LHCN-M2 (cell line): ENCODE results near the gene MAZ. TPM values are rescaled to one million over a fixed set of nuclear protein-coding genes. Genes with fewer than 3 reads are reported as not detected.
"Not testable (repeated sequence)": the region's sequence is repeated elsewhere in the genome, so short reads cannot be mapped to it uniquely, and the experiment has no call there.

Experiments
- DNase-seq: peaks from one replicate; pipeline ENCODE4 v3.0.0-alpha.2; 2012; ENCODE audit warnings: low read depth
- polyA plus RNA-seq: library from polyadenylated mRNA; unstranded; fragments of >200 nt; gene quantifications from one replicate; pipeline ENCODE4 v1.2.1, GENCODE V29; 2012; ENCODE audit warnings: missing spikeins
- total RNA-seq: library from RNA; depleted of rRNA; stranded (reverse); fragments of >200 nt; gene quantifications from 2 replicates; pipeline ENCODE4 v1.2.3, GENCODE V29; 2014; rRNA removed

The MAZ gene
- 126 and 147 TPM in 2 replicates for total RNA-seq
- polyA plus RNA-seq, result 261 TPM

- no peak for DNase-seq
These were observed at the start of gene MAZ for GRCh38 chr16:29806099-29806579. Gene MAZ (plus strand): TSS chr16:29806529. CDS start chr16:29806702, 173 bp downstream.

DNA sequence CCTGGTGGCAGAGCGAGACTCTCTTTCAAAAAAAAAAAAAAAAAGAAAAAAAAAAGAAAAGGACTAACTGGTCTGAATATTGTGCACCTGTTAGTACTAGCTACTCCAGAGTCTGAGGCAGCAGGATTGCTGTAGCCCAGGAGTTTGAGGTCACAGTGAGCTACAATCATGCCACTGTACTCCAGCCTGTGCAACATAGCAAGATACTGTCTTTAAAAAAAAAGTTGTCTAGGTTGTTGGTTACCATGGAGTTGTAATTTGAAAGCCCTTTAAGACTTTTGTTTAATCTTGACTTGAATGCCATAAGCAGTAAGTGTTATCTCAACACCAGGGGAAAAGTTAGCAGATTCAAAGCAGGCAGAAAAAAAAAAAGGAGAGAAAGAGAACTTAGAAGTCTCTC is 49.7 kb upstream of the MAZ start:
- DNase-seq, result no peak

GRCh38 chr16:29757086-29757485 is 49.2 kb upstream of the MAZ start:
- DNase-seq, result not testable (repeated sequence)

DNA sequence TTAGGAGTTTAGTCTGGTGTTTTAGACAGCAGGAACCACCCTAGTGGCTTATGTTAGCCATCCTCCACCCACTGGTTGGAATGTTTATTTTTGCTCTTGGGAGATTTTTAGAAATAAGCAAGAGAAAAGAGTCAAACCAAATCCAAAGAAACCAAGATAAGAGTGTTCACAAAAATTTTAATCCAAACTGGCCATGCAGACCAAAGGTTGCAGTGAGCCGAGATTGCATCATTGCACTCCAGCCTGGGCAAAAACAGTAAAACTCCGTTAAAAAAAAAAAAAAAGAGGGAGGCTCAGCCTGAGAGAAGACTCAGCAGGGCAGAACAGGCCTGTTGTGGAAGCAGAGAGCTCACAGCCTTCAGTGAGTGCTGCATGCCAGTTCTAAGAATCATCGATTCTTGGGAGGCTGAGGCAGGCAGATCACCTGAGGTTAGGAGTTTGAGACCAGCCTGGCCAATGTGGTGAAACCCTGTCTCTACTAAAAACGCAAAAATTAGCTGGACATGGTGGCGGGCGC is 48.3 kb upstream of the MAZ start:
- no peak for DNase-seq

GRCh38 chr16:29760567-29761279 is 45.6 kb upstream of the MAZ start:
- no peak for DNase-seq

- DNase-seq, result not testable (repeated sequence)
These were observed 45.1 kb upstream of the MAZ start for GRCh38 chr16:29761280-29761651.

DNA sequence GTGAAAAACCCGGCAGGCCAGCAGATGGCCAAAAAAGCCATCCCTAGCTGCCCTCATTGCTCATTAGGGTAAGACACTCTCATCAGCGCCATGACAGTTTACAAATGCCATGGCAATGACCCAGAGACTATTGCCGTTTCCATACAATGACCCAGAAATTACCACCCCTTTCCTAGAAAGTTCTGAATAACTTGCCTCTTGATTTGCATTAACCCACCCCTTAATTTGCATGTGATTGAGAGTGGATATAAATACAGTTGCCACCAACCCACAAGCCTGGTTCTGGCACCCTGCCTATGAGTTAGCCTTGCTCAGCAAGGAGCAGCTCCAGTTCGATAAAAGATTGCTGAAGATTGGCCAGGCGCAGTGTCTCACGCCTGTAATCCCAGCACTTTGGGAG is 44.4 kb upstream of the MAZ start:
- no peak for DNase-seq

- DNase-seq, result no peak
These were observed 43.0 kb upstream of the MAZ start for GRCh38 chr16:29763326-29763725.

GRCh38 chr16:29765167-29766032 is 40.9 kb upstream of the MAZ start:
- no peak for DNase-seq

GRCh38 chr16:29766571-29766970 is 39.8 kb upstream of the MAZ start:
- DNase-seq, result no peak

DNA sequence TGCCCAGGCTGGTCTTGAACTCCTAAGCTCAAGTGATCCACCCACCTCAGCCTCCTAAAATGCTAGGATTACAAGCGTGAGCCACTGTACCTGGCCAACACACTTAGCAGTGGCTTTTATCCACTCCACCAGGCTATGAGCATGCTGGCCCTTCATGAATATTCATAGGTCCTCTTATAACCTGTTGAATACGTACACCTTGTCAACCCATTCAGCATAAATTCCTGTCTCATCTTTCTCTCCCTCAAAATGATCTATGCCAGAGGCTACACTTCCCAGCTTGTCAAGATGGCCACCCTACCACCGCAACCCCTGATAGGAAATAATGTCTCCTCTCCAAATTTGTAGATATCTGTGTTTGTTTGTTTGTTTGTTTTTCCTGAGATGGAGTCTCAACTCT is 39.3 kb upstream of the MAZ start:
- no peak for DNase-seq

- no peak for DNase-seq
These were observed 36.8 kb upstream of the MAZ start for GRCh38 chr16:29769507-29769906.

- DNase-seq, result no peak
These were observed 35.9 kb upstream of the MAZ start for GRCh38 chr16:29770250-29770929.

DNA sequence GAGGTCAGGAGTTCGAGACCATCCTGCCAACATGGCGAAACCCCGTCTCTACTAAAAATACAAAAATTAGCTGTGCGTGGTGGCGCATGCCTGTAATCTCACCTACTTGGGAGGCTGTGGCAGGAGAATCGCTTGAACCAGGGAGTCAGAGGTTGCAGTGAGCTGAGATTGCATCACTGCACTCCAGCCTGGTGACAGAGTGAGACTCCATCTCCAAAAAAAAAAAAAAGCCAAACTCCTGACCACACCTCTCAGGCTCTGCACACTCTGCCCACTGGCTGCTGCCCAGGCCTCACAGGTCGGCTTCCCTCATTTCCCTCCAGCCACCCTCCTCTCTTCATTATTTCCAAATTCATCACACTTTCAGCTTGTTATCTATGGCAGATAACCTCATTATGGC is 34.0 kb upstream of the MAZ start:
- DNase-seq, result not testable (repeated sequence)

GRCh38 chr16:29774730-29775129 is 31.6 kb upstream of the MAZ start:
- no peak for DNase-seq

DNA sequence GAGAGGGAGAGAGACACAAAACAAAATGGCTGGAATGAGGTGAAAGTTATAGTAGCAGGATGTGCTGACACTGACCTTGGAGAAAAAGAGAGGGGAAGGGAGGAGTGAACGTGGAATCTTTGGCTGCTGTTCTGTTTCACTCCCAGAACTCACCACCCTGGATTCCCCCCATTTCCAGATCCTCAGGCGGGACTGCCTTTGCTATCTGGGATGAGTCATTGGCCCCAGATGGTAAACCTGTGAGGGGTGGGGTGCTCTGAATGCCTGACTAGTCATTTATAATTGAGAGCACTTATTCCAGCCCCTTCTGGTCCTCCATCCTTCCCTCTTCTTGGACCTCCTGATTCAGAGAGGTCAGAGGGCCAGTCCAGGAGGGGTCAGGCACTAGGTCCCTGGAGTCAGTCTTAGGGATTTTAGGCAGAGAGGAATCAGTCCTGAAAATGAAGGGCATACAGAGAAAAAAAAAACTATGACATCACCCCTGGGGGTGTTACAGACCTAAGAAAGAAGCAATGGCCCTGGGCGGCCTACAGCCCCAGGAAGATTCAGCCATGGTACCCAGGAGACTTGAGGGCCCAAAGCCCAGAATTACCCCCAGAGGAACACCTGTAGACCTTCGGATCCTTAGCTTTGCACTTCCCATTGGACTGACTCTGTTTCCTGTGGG is 30.5 kb upstream of the MAZ start:
- peak; percentile 5 for DNase-seq

- DNase-seq, result no peak
These were observed 28.6 kb upstream of the MAZ start, which contains the start of gene ZG16 for GRCh38 chr16:29777576-29778350. Gene ZG16 (plus strand): TSS chr16:29778256. CDS start chr16:29779267, 1,011 bp downstream.

- DNase-seq, result no peak
These were observed 26.9 kb upstream of the MAZ start for GRCh38 chr16:29779474-29779873.

GRCh38 chr16:29783094-29783953 is 23.0 kb upstream of the MAZ start:
- not testable (repeated sequence) for DNase-seq
